ENCODE measurements around the gene JUND. TPM values are rescaled to one million over a fixed set of nuclear protein-coding genes. Genes with fewer than 3 reads are reported as not detected.

JUND gene
- polyA plus RNA-seq, 3 donors: 22.5 to 1,792 (median 86.9) TPM

GRCh38 chr19:18251587-18252369, 29.6 kb downstream of the JUND start:
- H3K4me2 ChIP-seq (replicated peaks; ENCODE audit: extremely low read depth, low read length, poor library complexity, severe bottlenecking): no peak overlapping the region
- no peak overlapping the region for H3K9ac ChIP-seq (ENCODE audit: insufficient read depth, low read length, poor library complexity, severe bottlenecking)
- H3K9me3 ChIP-seq (replicated peaks in 1 of 2; ENCODE audit: control insufficient read depth in 1 of 2, insufficient read depth in 1 of 2, low read length in 2 of 2): no peaks in the 10 kb centered on the region
- peaks cover 0 to 2% of the 10 kb centered on the region in 2 donors for H3K27me3 ChIP-seq (ENCODE audit: control insufficient read depth in 2 of 2, insufficient read depth in 2 of 2, low read length in 2 of 2)
- WGBS (ENCODE audit: insufficient coverage): 21% methylated on average over 11 of the region's 23 CpGs
- H2AFZ ChIP-seq (ENCODE audit: insufficient read depth, low read depth, low read length, poor library complexity, severe bottlenecking): no peak overlapping the region
- no peaks in the 10 kb centered on the region for H4K20me1 ChIP-seq (ENCODE audit: insufficient read depth, low read length)
- H3K4me3 ChIP-seq (replicated peaks in 1 of 3; ENCODE audit: low read depth in 2 of 3, low read length in 3 of 3): no peak overlapping the region
- DNase-seq: peak; percentile 56 to 77 (median 76)
- no peaks in the 10 kb centered on the region for H3K36me3 ChIP-seq (replicated peaks in 1 of 2; ENCODE audit: control insufficient read depth in 1 of 2, insufficient read depth in 2 of 2, low read length in 2 of 2)
- no peaks in the 10 kb centered on the region for H3K9me3 Mint-ChIP-seq
- peak overlapping the region in 1 of 7 donors; percentile 42 for H3K27ac Mint-ChIP-seq
- peaks cover 21% of the 10 kb centered on the region for H3K4me1 Mint-ChIP-seq
- H3K27ac ChIP-seq (ENCODE audit: low read depth in 1 of 2, low read length in 2 of 2): no peak overlapping the region
- peaks cover 5 to 27% (median 10%) of the 10 kb centered on the region in 3 donors for H3K27me3 Mint-ChIP-seq (ENCODE audit: low read depth in 3 of 3)
- H3K36me3 Mint-ChIP-seq: no peaks in the 10 kb centered on the region
- peaks cover 20 to 25% of the 10 kb centered on the region in 2 donors for H3K4me1 ChIP-seq (ENCODE audit: control insufficient read depth in 1 of 2, insufficient read depth in 2 of 2, low read length in 2 of 2)
- intact Hi-C loops (cut with micrococcal nuclease): loop anchor here (1.0 to 10.0 kb wide), 6 partner anchors 43 to 239 kb away; no protein-coding TSS in a partner anchor
- no peaks in the 10 kb centered on the region for H3K79me2 ChIP-seq (ENCODE audit: insufficient read depth, low read length)
- peak overlapping the region in 1 of 2 donors; percentile 16 for H3K4me3 Mint-ChIP-seq
- TF ChIP-seq CTCF (IDR thresholded peaks at IDR 0.05): peak; percentile 84

GRCh38 chr19:18249834-18250233, 31.6 kb downstream of the JUND start:
- no peaks in the 10 kb centered on the region for H4K20me1 ChIP-seq (ENCODE audit: insufficient read depth, low read length)
- H3K9ac ChIP-seq (ENCODE audit: insufficient read depth, low read length, poor library complexity, severe bottlenecking): no peak overlapping the region
- Mint-ChIP-seq H3K4me1 (peaks cover 19% of the 10 kb centered on the region), H3K27ac (no peak overlapping the region), H3K27me3 (ENCODE audit: low read depth in 3 of 3) (peaks cover 3 to 25% (median 8%) of the 10 kb centered on the region in 3 donors), H3K9me3 (no peaks in the 10 kb centered on the region), H3K36me3 (no peaks in the 10 kb centered on the region), H3K4me3 (no peak overlapping the region)
- H3K4me3 ChIP-seq (replicated peaks in 1 of 3; ENCODE audit: low read depth in 2 of 3, low read length in 3 of 3): no peak overlapping the region
- H3K27ac ChIP-seq (ENCODE audit: low read depth in 1 of 2, low read length in 2 of 2): no peak overlapping the region
- H3K27me3 ChIP-seq (ENCODE audit: control insufficient read depth in 2 of 2, insufficient read depth in 2 of 2, low read length in 2 of 2): peaks cover 0 to 2% of the 10 kb centered on the region in 2 donors
- TF ChIP-seq CTCF (IDR thresholded peaks at IDR 0.05): no peak
- intact Hi-C loops (cut with micrococcal nuclease): loop anchor here (5.0 to 10.0 kb wide), 4 partner anchors 138 to 238 kb away; no protein-coding TSS in a partner anchor
- 93% methylated on average over 2 of the region's 5 CpGs for WGBS (ENCODE audit: insufficient coverage)
- no peaks in the 10 kb centered on the region for H3K9me3 ChIP-seq (replicated peaks in 1 of 2; ENCODE audit: control insufficient read depth in 1 of 2, insufficient read depth in 1 of 2, low read length in 2 of 2)
- no peaks in the 10 kb centered on the region for H3K36me3 ChIP-seq (replicated peaks in 1 of 2; ENCODE audit: control insufficient read depth in 1 of 2, insufficient read depth in 2 of 2, low read length in 2 of 2)
- H3K4me2 ChIP-seq (replicated peaks; ENCODE audit: extremely low read depth, low read length, poor library complexity, severe bottlenecking): no peak overlapping the region
- H3K79me2 ChIP-seq (ENCODE audit: insufficient read depth, low read length): no peaks in the 10 kb centered on the region
- peaks cover 18 to 20% of the 10 kb centered on the region in 2 donors for H3K4me1 ChIP-seq (ENCODE audit: control insufficient read depth in 1 of 2, insufficient read depth in 2 of 2, low read length in 2 of 2)
- no peak overlapping the region for H2AFZ ChIP-seq (ENCODE audit: insufficient read depth, low read depth, low read length, poor library complexity, severe bottlenecking)
- no peak for DNase-seq
